GM23338 (cell line): ENCODE data around the gene PARP8. TPM values are rescaled to one million over a fixed set of nuclear protein-coding genes. Genes with fewer than 3 reads are reported as not detected.

Experiments
- ATAC-seq: fragments of 200-7000 bp; cut with Tn5 transposase; 3 replicates; pipeline ENCODE4 v1.9.1; 2020
- DNase-seq: peaks from one replicate; pipeline ENCODE4 v3.0.0-alpha.2; 2015; ENCODE audit warnings: low spot score
- H2AFZ ChIP-seq: fragments of 200-600 bp; sonication (generic); 2 replicates; pipeline ENCODE4 v1.8.0; 2016; ENCODE audit warnings: antibody characterized with exemption, mild to moderate bottlenecking, moderate library complexity
- H3F3A ChIP-seq: fragments of 200-600 bp; sonication (generic); replicated peaks from 2 replicates; pipeline ENCODE4 v1.8.0; 2017; ENCODE audit warnings: antibody characterized with exemption, mixed run types, low read depth
- H3K27ac ChIP-seq: fragments of 200-600 bp; sonication (generic); 2 replicates; pipeline ENCODE4 v1.6.1; 2016; ENCODE audit warnings: low read depth
- H3K27me3 ChIP-seq: fragments of 200-600 bp; sonication (generic); 2 replicates; pipeline ENCODE4 v1.8.0; 2016; ENCODE audit warnings: mild to moderate bottlenecking, mixed run types, moderate library complexity; ENCODE audit not compliant: insufficient read depth
- H3K36me3 ChIP-seq: fragments of 200-600 bp; sonication (generic); 2 replicates; pipeline ENCODE4 v1.8.0; 2016; ENCODE audit warnings: mild to moderate bottlenecking; ENCODE audit not compliant: insufficient read depth
- H3K4me1 ChIP-seq: fragments of 200-600 bp; sonication (generic); 2 replicates; pipeline ENCODE4 v1.8.0; 2016; ENCODE audit warnings: mild to moderate bottlenecking, moderate library complexity; ENCODE audit not compliant: insufficient read depth
- H3K4me2 ChIP-seq: fragments of 200-600 bp; sonication (generic); 2 replicates; pipeline ENCODE4 v1.7.1; 2017; ENCODE audit warnings: mixed run types
- H3K4me3 ChIP-seq: fragments of 200-600 bp; sonication (generic); 2 replicates; pipeline ENCODE4 v1.6.1; 2016; ENCODE audit warnings: mixed run types
- H3K79me2 ChIP-seq: fragments of 200-600 bp; sonication (generic); replicated peaks from 2 replicates; pipeline ENCODE4 v1.8.0; 2017; ENCODE audit warnings: mild to moderate bottlenecking; ENCODE audit not compliant: insufficient read depth
- H3K9me2 ChIP-seq: fragments of 200-600 bp; sonication (generic); 2 replicates; pipeline ENCODE4 v1.8.0; 2017; ENCODE audit not compliant: insufficient read depth
- H4K20me1 ChIP-seq: fragments of 200-600 bp; sonication (generic); replicated peaks from 2 replicates; pipeline ENCODE4 v1.8.0; 2017; ENCODE audit warnings: mild to moderate bottlenecking; ENCODE audit not compliant: insufficient read depth
- H3K27ac Mint-ChIP-seq: 2 replicates; pipeline ENCODE4 v1.8.0; 2020; ENCODE audit warnings: inconsistent platforms, mild to moderate bottlenecking, moderate library complexity, mixed read lengths
- H3K27me3 Mint-ChIP-seq: 3 replicates; pipeline ENCODE4 v1.8.0; 2022; ENCODE audit warnings: low read depth, mild to moderate bottlenecking, moderate library complexity, mixed read lengths, inconsistent platforms; ENCODE audit not compliant: insufficient read depth, poor library complexity
- H3K36me3 Mint-ChIP-seq: 3 replicates; pipeline ENCODE4 v1.8.0; 2021; ENCODE audit warnings: low read depth, mild to moderate bottlenecking, inconsistent platforms, moderate library complexity, mixed read lengths
- H3K4me1 Mint-ChIP-seq: 3 replicates; pipeline ENCODE4 v1.8.0; 2020; ENCODE audit warnings: mild to moderate bottlenecking, inconsistent platforms, mixed read lengths
- H3K4me3 Mint-ChIP-seq: 3 replicates; pipeline ENCODE4 v1.8.0; 2021; ENCODE audit warnings: moderate library complexity, mild to moderate bottlenecking, inconsistent platforms, mixed read lengths
- H3K9me3 Mint-ChIP-seq: 3 replicates; pipeline ENCODE4 v1.8.0; 2020; ENCODE audit warnings: moderate library complexity, mild to moderate bottlenecking, inconsistent platforms, mixed read lengths
- ETS1 ChIP-seq: IDR thresholded peaks from 2 replicates; pipeline ENCODE4 v1.6.1; 2016; ENCODE audit warnings: antibody characterized with exemption
- JUNB ChIP-seq: IDR thresholded peaks from one replicate; pipeline ENCODE4 v1.6.1; 2016; ENCODE audit warnings: antibody characterized with exemption; ENCODE audit not compliant: unreplicated experiment
- ZNF462 ChIP-seq: fragments of 250-450 bp; sonication (Bioruptor Pico); IDR thresholded peaks from 2 replicates; pipeline ENCODE4 v1.5.0; 2020; ENCODE audit warnings: mild to moderate bottlenecking, moderate library complexity
- polyA plus RNA-seq: library from polyadenylated mRNA; unstranded; fragments of >200 nt; fragmentation: Nextera tagmentation; extraction: Ambion mirVana; gene quantifications from 2 replicates; pipeline ENCODE4 v1.2.1, GENCODE V29; 2016
- total RNA-seq: library from RNA; depleted of rRNA; stranded (reverse); fragments of >200 nt; shearing (Covaris generic); gene quantifications from 2 replicates; pipeline ENCODE4 v1.2.3, GENCODE V29; 2014

The PARP8 gene
- total and polyA plus RNA-seq, 2 experiments from 2014 or later: 13.0 to 25.0 TPM

GRCh38 chr5:50814556-50814955 lies 148.1 kb downstream of the PARP8 start (continued):
- no peak for TF ChIP-seq JUNB

GRCh38 chr5:50822046-50822445 lies 155.6 kb downstream of the PARP8 start:
- Histone ChIP-seq H3K27me3 (no peaks in the 10 kb centered on the region), H3K27ac (no peak overlapping the region), H3K4me3 (no peak overlapping the region), H3K4me2 (no peak overlapping the region), H3K4me1 (no peaks in the 10 kb centered on the region), H3K36me3 (no peaks in the 10 kb centered on the region; the same call in 1 of the 2 replicates), H3F3A (no peaks in the 10 kb centered on the region), H3K79me2 (no peaks in the 10 kb centered on the region), H2AFZ (no peak overlapping the region), H4K20me1 (no peaks in the 10 kb centered on the region), H3K9me2 (no peaks in the 10 kb centered on the region)
- ATAC-seq (no peak), DNase-seq (no peak)
- TF ChIP-seq ETS1 (no peak), ZNF462 (CRISPR knock-in tag) (no peak)
- H3K27me3 Mint-ChIP-seq: no peaks in the 10 kb centered on the region
- no peaks in the 10 kb centered on the region for H3K4me1 Mint-ChIP-seq
- no peak overlapping the region for H3K4me3 Mint-ChIP-seq
- no peak overlapping the region for H3K27ac Mint-ChIP-seq
- no peaks in the 10 kb centered on the region for H3K9me3 Mint-ChIP-seq
- peaks cover 12% of the 10 kb centered on the region; the same call in 2 of the 3 replicates for H3K36me3 Mint-ChIP-seq
